ENCODE measurements around the gene TM7SF2.

Gene TM7SF2

GRCh38 chr11:65111744-65112545 is at the start of gene TM7SF2:
Gene TM7SF2, plus strand, starts transcription at chr11:65111872. Its CDS starts 144 bp downstream, at chr11:65112016.
- in situ Hi-C loops (cut with MboI; ENCODE audit: low sequenced_read_pairs), result loop anchor here (10.0 to 25.0 kb wide), 2 partner anchors 267 to 850 kb away; partner anchors contain the start of genes CDC42BPG and PLCB3
- peak; percentile 92 to 99 for DNase-seq (ENCODE audit: low spot score in 2 of 2)
- Histone ChIP-seq H3K4me1 (peaks cover 23% of the 10 kb centered on the region), H3K27me3 (ENCODE audit: low read depth) (no peaks in the 10 kb centered on the region), H3K36me3 (replicated peaks) (peaks cover 33% of the 10 kb centered on the region), H3K9me3 (no peaks in the 10 kb centered on the region), H3K4me3 (peak within 1 kb of the TSS; percentile 75)

GRCh38 chr11:65063532-65063931 is 48.1 kb upstream of the TM7SF2 start:
- no peaks in the 10 kb centered on the region for H3K27me3 ChIP-seq (ENCODE audit: low read depth)
- in situ Hi-C loops (cut with MboI; ENCODE audit: low sequenced_read_pairs), result no loop called here

DNA sequence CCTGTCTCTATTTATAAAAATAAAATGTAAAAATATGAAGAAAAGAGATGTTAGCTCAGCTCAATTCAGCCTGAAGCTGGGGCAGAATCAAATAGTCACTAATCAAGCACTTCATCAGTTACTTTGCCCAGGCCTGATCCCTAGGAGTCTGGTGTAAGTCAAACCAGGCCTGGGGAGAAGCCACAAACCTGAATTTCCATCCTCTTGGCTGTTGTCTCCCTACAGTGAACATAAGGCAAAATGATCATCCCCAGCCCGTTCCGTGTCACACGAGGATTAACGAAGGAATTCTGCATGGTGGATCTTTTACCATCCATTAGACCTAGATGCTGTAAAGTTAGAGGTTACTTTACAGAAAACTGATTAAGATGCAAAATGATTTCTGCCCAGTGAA is 46.8 kb upstream of the TM7SF2 start:
- no peak overlapping the region for H3K4me3 ChIP-seq
- in situ Hi-C loops (cut with MboI; ENCODE audit: low sequenced_read_pairs), result no loop called here
- no peaks in the 10 kb centered on the region for H3K4me1 ChIP-seq
- no peaks in the 10 kb centered on the region for H3K36me3 ChIP-seq (replicated peaks)
- no peaks in the 10 kb centered on the region for H3K9me3 ChIP-seq
- DNase-seq (ENCODE audit: low spot score in 2 of 2), result no peak
- no peaks in the 10 kb centered on the region for H3K27me3 ChIP-seq (ENCODE audit: low read depth)

More at GRCh38 chr11:65063532-65063931, 48.1 kb upstream of the TM7SF2 start:
- no peaks in the 10 kb centered on the region for H3K9me3 ChIP-seq
- H3K36me3 ChIP-seq (replicated peaks), result no peaks in the 10 kb centered on the region
- H3K4me1 ChIP-seq, result no peaks in the 10 kb centered on the region
- DNase-seq (ENCODE audit: low spot score in 2 of 2), result no peak
- H3K4me3 ChIP-seq, result no peak overlapping the region

GRCh38 chr11:65065851-65066250 is 45.8 kb upstream of the TM7SF2 start:
- Histone ChIP-seq H3K36me3 (replicated peaks) (no peaks in the 10 kb centered on the region), H3K4me1 (no peaks in the 10 kb centered on the region), H3K9me3 (no peaks in the 10 kb centered on the region), H3K27me3 (ENCODE audit: low read depth) (no peaks in the 10 kb centered on the region), H3K4me3 (no peak overlapping the region)
- DNase-seq (ENCODE audit: low spot score in 2 of 2), result no peak
- in situ Hi-C loops (cut with MboI; ENCODE audit: low sequenced_read_pairs), result no loop called here

- H3K27me3 ChIP-seq (ENCODE audit: low read depth), result no peaks in the 10 kb centered on the region
- H3K9me3 ChIP-seq, result no peaks in the 10 kb centered on the region
- in situ Hi-C loops (cut with MboI; ENCODE audit: low sequenced_read_pairs), result no loop called here
- H3K4me3 ChIP-seq, result no peak overlapping the region
- H3K4me1 ChIP-seq, result no peaks in the 10 kb centered on the region
- DNase-seq (ENCODE audit: low spot score in 2 of 2), result no peak
- H3K36me3 ChIP-seq (replicated peaks), result no peaks in the 10 kb centered on the region
These were observed 45.4 kb upstream of the TM7SF2 start for GRCh38 chr11:65066315-65066714.

- Histone ChIP-seq H3K4me1 (no peaks in the 10 kb centered on the region), H3K27me3 (ENCODE audit: low read depth) (no peaks in the 10 kb centered on the region), H3K4me3 (no peak overlapping the region), H3K36me3 (replicated peaks) (no peaks in the 10 kb centered on the region), H3K9me3 (no peaks in the 10 kb centered on the region)
- in situ Hi-C loops (cut with MboI; ENCODE audit: low sequenced_read_pairs), result no loop called here
- DNase-seq (ENCODE audit: low spot score in 2 of 2), result no peak
These were observed 44.8 kb upstream of the TM7SF2 start for GRCh38 chr11:65066805-65067291.

DNA sequence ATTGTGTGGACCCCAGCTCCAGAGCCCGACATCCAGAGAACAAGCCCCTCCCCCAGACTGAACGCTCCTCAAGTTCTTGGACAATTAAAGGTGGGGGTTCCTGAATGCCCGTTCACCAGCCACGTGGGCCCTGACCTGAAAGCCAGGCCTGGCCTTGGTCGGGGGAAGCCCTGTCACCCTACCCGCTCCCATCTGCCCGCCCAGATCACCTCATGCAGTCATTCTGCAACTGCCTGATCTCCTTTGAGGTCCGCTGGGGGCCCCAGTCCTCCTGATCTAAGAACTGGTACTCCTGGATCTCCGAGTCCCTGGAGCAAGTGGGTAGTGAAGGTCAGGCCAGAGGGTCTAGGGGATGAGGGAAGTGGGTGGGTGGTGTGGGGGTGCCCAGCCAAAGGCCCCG is 44.2 kb upstream of the TM7SF2 start:
- in situ Hi-C loops (cut with MboI; ENCODE audit: low sequenced_read_pairs), result no loop called here
- H3K27me3 ChIP-seq (ENCODE audit: low read depth), result no peaks in the 10 kb centered on the region
- no peaks in the 10 kb centered on the region for H3K36me3 ChIP-seq (replicated peaks)
- H3K4me3 ChIP-seq, result no peak overlapping the region
- no peaks in the 10 kb centered on the region for H3K4me1 ChIP-seq
- no peaks in the 10 kb centered on the region for H3K9me3 ChIP-seq
- no peak for DNase-seq (ENCODE audit: low spot score in 2 of 2)

DNA sequence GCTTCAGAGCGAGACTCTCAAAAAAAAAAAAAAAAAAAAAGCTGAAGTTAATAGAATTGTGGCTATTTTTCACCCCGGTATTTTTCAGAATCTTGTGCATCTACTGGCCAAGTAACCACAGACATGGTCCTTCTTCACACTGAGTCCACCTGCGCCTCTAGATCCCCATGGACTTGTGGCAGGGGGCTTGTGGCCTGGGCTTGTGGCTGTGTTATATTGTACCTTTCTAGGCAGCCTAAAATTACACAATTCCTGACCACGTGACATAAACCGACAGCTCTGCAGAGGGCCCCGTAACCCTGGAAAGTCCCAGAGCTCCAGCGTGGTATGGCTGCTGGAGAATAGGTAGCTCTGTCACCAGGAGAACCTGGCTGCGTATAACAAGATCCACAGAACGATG is 42.5 kb upstream of the TM7SF2 start:
- in situ Hi-C loops (cut with MboI; ENCODE audit: low sequenced_read_pairs), result no loop called here
- DNase-seq (ENCODE audit: low spot score in 2 of 2), result no peak

GRCh38 chr11:65071907-65072630 is 39.6 kb upstream of the TM7SF2 start:
- no peaks in the 10 kb centered on the region for H3K27me3 ChIP-seq (ENCODE audit: low read depth)
- in situ Hi-C loops (cut with MboI; ENCODE audit: low sequenced_read_pairs), result no loop called here
- DNase-seq (ENCODE audit: low spot score in 2 of 2), result no peak

More for the DNA sequence above, 42.5 kb upstream of the TM7SF2 start:
- H3K4me3 ChIP-seq, result no peak overlapping the region
- H3K36me3 ChIP-seq (replicated peaks), result no peaks in the 10 kb centered on the region
- H3K9me3 ChIP-seq, result no peaks in the 10 kb centered on the region
- H3K4me1 ChIP-seq, result no peaks in the 10 kb centered on the region
- no peaks in the 10 kb centered on the region for H3K27me3 ChIP-seq (ENCODE audit: low read depth)

DNA sequence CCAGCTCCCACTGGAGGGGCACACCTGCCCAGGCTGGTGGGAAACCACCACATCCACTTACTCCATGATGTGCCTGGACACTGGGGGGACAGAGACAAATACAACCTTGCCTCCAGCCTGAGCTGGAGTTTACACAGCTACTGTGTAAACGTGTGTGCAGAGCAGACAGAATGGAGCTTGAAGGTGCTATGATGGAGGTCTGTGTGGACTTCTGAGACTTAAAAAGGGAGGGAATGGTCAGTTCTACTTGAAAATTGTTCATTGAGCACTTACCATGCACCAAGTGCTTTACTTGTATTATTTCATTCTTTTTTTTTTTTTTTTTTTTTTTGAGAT is 39.1 kb upstream of the TM7SF2 start:
- H3K36me3 ChIP-seq (replicated peaks), result peaks cover 21% of the 10 kb centered on the region
- no peaks in the 10 kb centered on the region for H3K9me3 ChIP-seq
- H3K4me3 ChIP-seq, result no peak overlapping the region
- no peak for DNase-seq (ENCODE audit: low spot score in 2 of 2)
- no peaks in the 10 kb centered on the region for H3K27me3 ChIP-seq (ENCODE audit: low read depth)
- in situ Hi-C loops (cut with MboI; ENCODE audit: low sequenced_read_pairs), result no loop called here
- no peaks in the 10 kb centered on the region for H3K4me1 ChIP-seq

More at GRCh38 chr11:65071907-65072630, 39.6 kb upstream of the TM7SF2 start:
- no peak overlapping the region for H3K4me3 ChIP-seq
- no peaks in the 10 kb centered on the region for H3K9me3 ChIP-seq
- H3K4me1 ChIP-seq, result no peaks in the 10 kb centered on the region
- peaks cover 16% of the 10 kb centered on the region for H3K36me3 ChIP-seq (replicated peaks)

DNA sequence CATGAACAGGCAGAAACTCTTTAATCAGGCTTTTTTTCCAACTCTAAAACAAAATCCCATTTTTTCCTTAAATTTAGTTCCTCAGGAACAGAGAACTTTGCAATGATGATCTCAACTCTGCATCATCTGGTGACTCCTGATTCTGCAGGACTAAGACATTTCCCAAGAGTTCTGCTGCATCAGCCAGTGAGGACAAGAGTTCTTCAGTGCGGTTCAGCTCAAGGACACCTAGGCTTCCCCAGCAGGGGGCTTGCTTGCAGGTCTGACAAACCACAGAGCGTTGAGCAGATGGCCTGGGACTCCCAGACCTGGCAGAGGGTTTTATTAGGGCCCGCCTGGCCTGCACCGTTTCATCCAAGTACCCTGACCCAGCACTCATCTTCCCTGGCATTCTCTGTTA is 34.2 kb upstream of the TM7SF2 start:
- peak in 1 of 2 experiments; percentile 31 for DNase-seq (ENCODE audit: low spot score in 2 of 2)
- in situ Hi-C loops (cut with MboI; ENCODE audit: low sequenced_read_pairs), result no loop called here
- peaks cover under 1% of the 10 kb centered on the region; the same call in 1 of the 2 replicates for H3K4me1 ChIP-seq
- no peaks in the 10 kb centered on the region for H3K27me3 ChIP-seq (ENCODE audit: low read depth)
- H3K4me3 ChIP-seq, result no peak overlapping the region
- peaks cover 66% of the 10 kb centered on the region for H3K36me3 ChIP-seq (replicated peaks)
- H3K9me3 ChIP-seq, result no peaks in the 10 kb centered on the region

DNA sequence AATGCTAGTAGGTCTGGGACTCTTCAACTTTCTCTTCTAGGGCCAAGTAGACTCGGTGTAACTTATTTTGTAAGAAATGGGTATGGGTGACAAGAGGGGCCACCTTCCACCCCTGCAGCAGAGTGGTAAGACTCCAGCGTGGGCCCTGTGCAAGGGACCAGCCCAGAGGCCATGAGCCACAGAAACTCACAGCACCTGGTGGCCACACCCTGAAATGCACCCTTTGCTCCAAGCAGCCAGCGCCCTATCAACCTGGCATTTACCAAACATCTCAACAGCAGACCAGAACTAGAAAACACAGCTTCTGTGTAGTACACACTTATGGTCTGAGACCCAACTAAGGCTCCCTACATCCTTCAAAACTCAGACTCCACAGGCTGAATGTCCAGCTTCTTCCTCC is 33.5 kb upstream of the TM7SF2 start:
- in situ Hi-C loops (cut with MboI; ENCODE audit: low sequenced_read_pairs), result no loop called here
- H3K9me3 ChIP-seq, result no peaks in the 10 kb centered on the region
- H3K4me1 ChIP-seq, result peaks cover 6% of the 10 kb centered on the region
- H3K4me3 ChIP-seq, result no peak overlapping the region
- DNase-seq (ENCODE audit: low spot score in 2 of 2), result peak in 1 of 2 experiments; percentile 76
- H3K36me3 ChIP-seq (replicated peaks), result peaks cover 72% of the 10 kb centered on the region
- H3K27me3 ChIP-seq (ENCODE audit: low read depth), result no peaks in the 10 kb centered on the region

DNA sequence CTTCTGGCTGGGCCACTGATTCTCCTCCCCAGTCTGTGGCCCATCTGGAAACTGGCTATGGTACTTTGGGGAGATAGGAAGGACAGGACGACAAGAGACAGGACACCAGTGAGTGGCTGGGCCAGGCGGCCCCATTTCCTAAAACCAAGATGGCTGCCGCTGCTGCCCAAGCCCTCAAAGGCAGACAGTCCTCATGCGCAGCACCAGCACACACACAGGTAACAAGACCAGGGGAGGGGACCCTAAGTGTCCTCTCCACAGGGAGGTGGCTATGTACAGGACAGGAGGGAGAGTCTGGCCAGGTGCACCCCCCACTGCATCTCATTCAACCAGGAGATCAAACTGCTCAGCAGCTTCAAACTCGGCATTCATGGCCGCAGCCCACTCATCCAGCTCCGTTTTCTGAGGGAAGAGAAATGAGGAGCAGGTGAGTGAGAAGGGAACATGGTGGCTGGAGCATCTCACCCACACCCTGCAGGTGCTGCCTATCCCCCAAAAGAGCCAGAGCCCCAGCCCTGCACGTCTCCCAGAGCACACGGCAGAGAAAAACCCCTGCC is 32.8 kb upstream of the TM7SF2 start:
- in situ Hi-C loops (cut with MboI; ENCODE audit: low sequenced_read_pairs), result no loop called here
- no peaks in the 10 kb centered on the region for H3K27me3 ChIP-seq (ENCODE audit: low read depth)
- peaks cover 6% of the 10 kb centered on the region for H3K4me1 ChIP-seq
- H3K36me3 ChIP-seq (replicated peaks), result peaks cover 77% of the 10 kb centered on the region
- DNase-seq (ENCODE audit: low spot score in 2 of 2), result no peak
- no peaks in the 10 kb centered on the region for H3K9me3 ChIP-seq
- no peak overlapping the region for H3K4me3 ChIP-seq
